HG02981 (cell line): ENCODE measurements around the gene DAPP1.

ENCODE experiments used
- ATAC-seq: cut with Tn5 transposase; IDR thresholded peaks from one replicate; pipeline ENCODE4 v1.9.1; 2021; ENCODE audit warnings: mild to moderate bottlenecking, moderate library complexity; ENCODE audit not compliant: unreplicated experiment

Gene DAPP1

GRCh38 chr4:99852199-99852749, 35.6 kb downstream of the DAPP1 start:
- no peak for ATAC-seq

GRCh38 chr4:99853190-99853589, 36.6 kb downstream of the DAPP1 start:
- ATAC-seq = no peak

- ATAC-seq = no peak
Measured at GRCh38 chr4:99853999-99854398, 37.4 kb downstream of the DAPP1 start.

GRCh38 chr4:99855678-99856077, 39.1 kb downstream of the DAPP1 start:
- ATAC-seq = peak; percentile 43

- no peak for ATAC-seq
Measured at GRCh38 chr4:99856166-99856565, 39.5 kb downstream of the DAPP1 start.

GRCh38 chr4:99857307-99857706, 40.7 kb downstream of the DAPP1 start:
- ATAC-seq = no peak

GRCh38 chr4:99859618-99860017, 43.0 kb downstream of the DAPP1 start:
- ATAC-seq = no peak

- ATAC-seq = no peak
Measured at GRCh38 chr4:99860521-99860920, 43.9 kb downstream of the DAPP1 start.

GRCh38 chr4:99861120-99861905, 44.7 kb downstream of the DAPP1 start:
- peak; percentile 76 for ATAC-seq

- no peak for ATAC-seq
Measured at GRCh38 chr4:99863804-99864203, 47.2 kb downstream of the DAPP1 start.

- peak; percentile 79 for ATAC-seq
Measured at GRCh38 chr4:99868126-99868596, 51.5 kb downstream of the DAPP1 start.

GRCh38 chr4:99872570-99872969, 55.9 kb downstream of the DAPP1 start:
- no peak for ATAC-seq

- no peak for ATAC-seq
Measured at GRCh38 chr4:99875071-99875470, 58.4 kb downstream of the DAPP1 start.

- no peak for ATAC-seq
Measured at GRCh38 chr4:99876946-99877345, 60.3 kb downstream of the DAPP1 start.

- ATAC-seq = no peak
Measured at GRCh38 chr4:99878604-99879003, 62.0 kb downstream of the DAPP1 start.

GRCh38 chr4:99879458-99879857, 62.8 kb downstream of the DAPP1 start:
- ATAC-seq = no peak

- ATAC-seq = no peak
Measured at GRCh38 chr4:99885063-99885664, 68.5 kb downstream of the DAPP1 start.

- no peak for ATAC-seq
Measured at GRCh38 chr4:99885687-99886086, 69.1 kb downstream of the DAPP1 start.

- no peak for ATAC-seq
Measured at GRCh38 chr4:99886146-99886545, 69.5 kb downstream of the DAPP1 start.

- no peak for ATAC-seq
Measured at GRCh38 chr4:99887837-99888236, 71.2 kb downstream of the DAPP1 start.

GRCh38 chr4:99891351-99891750, 74.7 kb downstream of the DAPP1 start:
- no peak for ATAC-seq

- ATAC-seq = no peak
Measured at GRCh38 chr4:99893029-99893428, 76.4 kb downstream of the DAPP1 start.
